Heart left ventricle (tissue), 16 donors: ENCODE results near the gene AZI2. TPM values are rescaled to one million over a fixed set of nuclear protein-coding genes. Genes with fewer than 3 reads are reported as not detected.

Source experiments
- ATAC-seq, 4 donors: fragments of 200-7000 bp; cut with Tn5 transposase; one replicate each; pipeline ENCODE4 v1.9.1; 2020 to 2022; ENCODE audit warnings: moderate library complexity in 4 of 4, mild to moderate bottlenecking in 3 of 4, moderate number of reproducible peaks in 1 of 4
- DNase-seq, 5 donors: peaks; one replicate each; pipeline ENCODE4 v3.0.0-alpha.2; 2020
- H3K27ac ChIP-seq, 12 donors: fragments of 200-600 bp; sonication (generic) in 4 of 12; one replicate each; pipeline versions ENCODE4 v1.5.0 to v1.8.0; 2016 to 2022; ENCODE audit warnings: mild to moderate bottlenecking in 2 of 12
- H3K27me3 ChIP-seq, 9 donors: fragments of 200-600 bp; sonication (generic) in 2 of 9; one replicate each; pipeline versions ENCODE4 v1.5.1 to v1.8.0; 2016 to 2022; ENCODE audit warnings: mild to moderate bottlenecking in 3 of 9
- H3K36me3 ChIP-seq, 9 donors: fragments of 200-600 bp; sonication (generic) in 2 of 9; one replicate each; pipeline versions ENCODE4 v1.5.0 to v1.8.0; 2018 to 2022; ENCODE audit warnings: mild to moderate bottlenecking in 2 of 9
- H3K4me1 ChIP-seq, 12 donors: fragments of 200-600 bp; sonication (generic) in 4 of 12; one replicate each; pipeline versions ENCODE4 v1.5.0 to v1.8.0; 2016 to 2022; ENCODE audit warnings: mild to moderate bottlenecking in 3 of 12
- H3K4me3 ChIP-seq, 12 donors: fragments of 200-600 bp; sonication (generic) in 4 of 12; one replicate each; pipeline versions ENCODE4 v1.5.0 to v1.8.0; 2017 to 2022; ENCODE audit warnings: mild to moderate bottlenecking in 9 of 12, moderate library complexity in 4 of 12
- H3K9me3 ChIP-seq, 12 donors: fragments of 200-600 bp; sonication (generic) in 4 of 12; one replicate each; pipeline versions ENCODE4 v1.5.0 to v1.8.0; 2016 to 2022; ENCODE audit warnings: mild to moderate bottlenecking in 1 of 12
- CTCF ChIP-seq, 12 donors: fragments of 200-600 bp; sonication (generic) in 4 of 12; IDR thresholded peaks; one replicate each; pipeline versions ENCODE4 v1.5.0 to v1.8.0; 2018 to 2022; ENCODE audit warnings: antibody characterized with exemption in 12 of 12, mild to moderate bottlenecking in 5 of 12
- POLR2A ChIP-seq, 2 donors: fragments of 450-650 bp; IDR thresholded peaks; one replicate each; pipeline ENCODE4 v1.6.1; 2017; ENCODE audit warnings: antibody characterized with exemption in 2 of 2, mild to moderate bottlenecking in 2 of 2, moderate library complexity in 2 of 2
- WGBS, 4 donors: extraction: QIAGEN DNeasy Blood & Tissue Kit in 2 of 4; methylation state at CpG; one replicate each; pipeline versions ENCODE4 v1.1.5 to v1.1.7; 2013 to 2018; 5-methylcytosine and 5-hydroxymethylcytosine counted together
- intact Hi-C, 10 donors: fragments of 100-400 bp; cut with DNase I; formaldehyde crosslinking; loops; one replicate each; pipeline versions ENCODE4 v1.11.1 to v1.14.2; 2022
- polyA plus RNA-seq, 2 donors: library from polyadenylated mRNA; stranded (reverse); fragments of 200-250 nt; gene quantifications; one replicate each; pipeline ENCODE4 v1.2.3, GENCODE V29; 2013
- total RNA-seq, 9 donors: library from RNA; depleted of rRNA in 2 of 9; stranded (reverse); fragments of >200 nt in 2 of 9; fragmentation: NEBNext Ultra II Directional in 3 of 9; extraction: Animal tissue kit (Norgen Biotek cat#: 25700) in 3 of 9; gene quantifications; one replicate each; pipeline versions ENCODE4 v1.1.0 to v1.2.4, GENCODE V29; 2016 to 2023
- donor health status: ischemic (EF 13 %, LVEDD 7.1; RV severe dilation, severe dysfunction).
- donor health status: healthy with polysubstance abuse.
- donor health status: DM: no; HTN: yes; CAD: no.
- donor health status: DM: no; HTN: no; CAD: no.
- donor health status: ischemic (EF 25% LVEDD 6.9; RV normal size, moderate dysfunction).
- donor health status: ischemic (EF 25% LVEDD 5.7; RV mildly dilated, moderate dysfunction).
- donor health status: healthy.
- donor health status: DM: yes; HTN: yes; CAD: no.
- donor health status: ischemic (EF 35%, LVEDD 5.7; RV mildly dilated, moderate dysfunction).
- donor health status: nonischemic (EF 11% LVEDD 7.7; RV severe dilation, severe dysfunction).
- donor health status: DM: yes; HTN: yes; CAD: no.
- donor health status: PGD.
- donor health status: ischemic (EF 29% LVEDD 5.4; RV normal size, mild dysfunction).
- donor health status: nonischemic (EF 23%, LVEDD 6.1; RV moderate dilation, normal function).

The AZI2 gene
- total and polyA plus RNA-seq, 11 donors: 14.3 to 48.1 (median 33.2) TPM

- DNase-seq (no peak), ATAC-seq (no peak)
- Histone ChIP-seq H3K4me3 (peak overlapping the region in 9 of 12 donors; percentile 17 to 45 (median 25)), H3K27ac (peak overlapping the region in 4 of 12 donors; percentile 2 to 67 (median 12)), H3K36me3 (peaks cover 0 to 4% (median 0%) of the 10 kb centered on the region in 9 donors), H3K4me1 (peaks cover 0 to 21% (median 0%) of the 10 kb centered on the region in 12 donors), H3K9me3 (peaks cover 0 to 3% (median 0%) of the 10 kb centered on the region in 12 donors), H3K27me3 (no peaks in the 10 kb centered on the region)
- no peak for TF ChIP-seq POLR2A (IDR thresholded peaks at IDR 0.05)
- no peak for TF ChIP-seq CTCF (IDR thresholded peaks at IDR 0.05)
- intact Hi-C loops: loop anchor here in 1 of 10 donors (10.0 kb wide), 1 partner anchor 581 kb away; no protein-coding TSS in a partner anchor
Measured at GRCh38 chr3:28295898-28296490, 52.6 kb downstream of the AZI2 start.

GRCh38 chr3:28294667-28295413 is 53.8 kb downstream of the AZI2 start:
- no peaks in the 10 kb centered on the region for H3K27me3 ChIP-seq
- no peak for ATAC-seq
- no peak for DNase-seq
- H3K9me3 ChIP-seq: peaks cover 0 to 9% (median 0%) of the 10 kb centered on the region in 12 donors
- WGBS, 4 donors: 67 to 78% (median 76%) methylated on average over 7 of the region's 7 CpGs
- H3K4me1 ChIP-seq: peaks cover 0 to 21% (median 0%) of the 10 kb centered on the region in 12 donors
- H3K4me3 ChIP-seq: peak overlapping the region in 9 of 12 donors; percentile 17 to 45 (median 25)
- TF ChIP-seq POLR2A (IDR thresholded peaks at IDR 0.05): no peak
- TF ChIP-seq CTCF (IDR thresholded peaks at IDR 0.05): no peak
- peak overlapping the region in 3 of 12 donors; percentile 11 to 67 (median 14) for H3K27ac ChIP-seq
- peaks cover 0 to 10% (median 0%) of the 10 kb centered on the region in 9 donors for H3K36me3 ChIP-seq
- intact Hi-C loops: loop anchor here in 1 of 10 donors (10.0 kb wide), 1 partner anchor 580 kb away; no protein-coding TSS in a partner anchor

- DNase-seq (no peak), ATAC-seq (no peak)
- Histone ChIP-seq H3K4me3 (peak overlapping the region in 1 of 12 donors; percentile 15), H3K4me1 (peaks cover 0 to 21% (median 0%) of the 10 kb centered on the region in 12 donors), H3K27ac (peak overlapping the region in 1 of 12 donors; percentile 43), H3K36me3 (peaks cover 0 to 10% (median 0%) of the 10 kb centered on the region in 9 donors), H3K9me3 (peaks cover 0 to 9% (median 0%) of the 10 kb centered on the region in 12 donors), H3K27me3 (no peaks in the 10 kb centered on the region)
- 90 to 94% (median 92%) methylated on average over 4 of the region's 4 CpGs for WGBS, 4 donors
- TF ChIP-seq CTCF (IDR thresholded peaks at IDR 0.05) (no peak), POLR2A (IDR thresholded peaks at IDR 0.05) (no peak)
- intact Hi-C loops: loop anchor here in 1 of 10 donors (10.0 kb wide), 1 partner anchor 578 kb away; no protein-coding TSS in a partner anchor
Measured at GRCh38 chr3:28292622-28293021, 56.0 kb downstream of the AZI2 start.

- intact Hi-C loops: loop anchor here in 1 of 10 donors (10.0 kb wide), 1 partner anchor 577 kb away; no protein-coding TSS in a partner anchor
- Histone ChIP-seq H3K4me3 (no peak overlapping the region), H3K4me1 (peaks cover 0 to 21% (median 0%) of the 10 kb centered on the region in 12 donors), H3K36me3 (peaks cover 0 to 10% (median 0%) of the 10 kb centered on the region in 9 donors), H3K9me3 (peaks cover 0 to 9% (median 0%) of the 10 kb centered on the region in 12 donors), H3K27ac (no peak overlapping the region), H3K27me3 (no peaks in the 10 kb centered on the region)
- TF ChIP-seq POLR2A (IDR thresholded peaks at IDR 0.05) (no peak), CTCF (IDR thresholded peaks at IDR 0.05) (no peak)
- DNase-seq (no peak), ATAC-seq (no peak)
Measured at GRCh38 chr3:28291577-28291976, 57.0 kb downstream of the AZI2 start.
